H1 (cell line): ENCODE data around the gene CHD8. TPM values are rescaled to one million over a fixed set of nuclear protein-coding genes. Genes with fewer than 3 reads are reported as not detected.

Experiments used
- CTCF ChIA-PET: fragments of 300-600 bp; sonication (Branson Sonifier 250); formaldehyde crosslinking; loops from one replicate; lab custom pipeline; 2021; ENCODE audit not compliant: partially characterized antibody; lab: Charles Lee
- POLR2A ChIA-PET: fragments of 300-600 bp; sonication (Branson Sonifier 250); formaldehyde crosslinking; loops from one replicate; lab custom pipeline; 2021; ENCODE audit warnings: inconsistent platforms; ENCODE audit not compliant: partially characterized antibody; lab: Charles Lee
- DNase-seq, 2 experiments: peaks; one replicate each; pipeline versions ENCODE4 v3.0.0 to v3.0.0-alpha.2; 2010 to 2022; ENCODE audit warnings: low spot score in 2 of 2, low read depth in 1 of 2, mixed read lengths in 1 of 2
- FAIRE-seq: peaks from 2 replicates; lab custom pipeline; 2011; peaks lifted over from hg19 to GRCh38; lab: Jason Lieb, UNC
- H2AFZ ChIP-seq: 2 replicates; pipeline ENCODE4 v1.8.1; 2012; ENCODE audit warnings: low read length, inconsistent platforms
- H2AK5ac ChIP-seq: 2 replicates; pipeline ENCODE4 v1.6.1; 2013; ENCODE audit warnings: low read depth, low read length
- H2BK120ac ChIP-seq: replicated peaks from 2 replicates; pipeline ENCODE3; 2013; ENCODE audit warnings: low read depth, low read length, inconsistent platforms
- H2BK12ac ChIP-seq: 2 replicates; pipeline ENCODE4 v1.6.1; 2013; ENCODE audit warnings: low read depth, low read length
- H2BK15ac ChIP-seq: 2 replicates; pipeline ENCODE4 v1.6.1; 2013; ENCODE audit warnings: low read length
- H2BK20ac ChIP-seq: 2 replicates; pipeline ENCODE4 v1.6.1; 2013; ENCODE audit warnings: low read length
- H2BK5ac ChIP-seq: 2 replicates; pipeline ENCODE4 v1.6.1; 2013; ENCODE audit warnings: low read depth, low read length
- H3K14ac ChIP-seq: 2 replicates; pipeline ENCODE4 v1.6.1; 2013; ENCODE audit warnings: inconsistent platforms; ENCODE audit not compliant: insufficient read length
- H3K18ac ChIP-seq: 2 replicates; pipeline ENCODE4 v1.6.1; 2013; ENCODE audit warnings: low read length; ENCODE audit errors: extremely low read depth
- H3K23ac ChIP-seq: 2 replicates; pipeline ENCODE4 v1.6.1; 2013; ENCODE audit warnings: inconsistent platforms; ENCODE audit not compliant: insufficient read length
- H3K23me2 ChIP-seq: 2 replicates; pipeline ENCODE4 v1.6.1; 2013; ENCODE audit warnings: low read depth, low read length
- H3K27ac ChIP-seq: 2 replicates; pipeline ENCODE4 v1.6.1; 2011; ENCODE audit warnings: low read depth, low read length, inconsistent platforms
- H3K27me3 ChIP-seq, 4 experiments: replicated peaks in 1 of 4; 1 replicate in 1 of 4; 2 replicates in 3 of 4; pipeline versions ENCODE4 v1.6.1 to v1.8.1; 2011 to 2013; ENCODE audit warnings: low read length in 3 of 4, mild to moderate bottlenecking in 3 of 4, inconsistent platforms in 2 of 4, mixed read lengths in 2 of 4, moderate library complexity in 1 of 4; ENCODE audit not compliant: control insufficient read depth in 3 of 4, insufficient read depth in 3 of 4; ENCODE audit errors: extremely low read depth in 1 of 4
- H3K36me3 ChIP-seq, 4 experiments: 2 replicates each; pipeline versions ENCODE4 v1.6.1 to v1.8.1; 2011 to 2013; ENCODE audit warnings: mild to moderate bottlenecking in 4 of 4, low read length in 3 of 4, moderate library complexity in 2 of 4, control low read depth in 1 of 4, inconsistent platforms in 1 of 4; ENCODE audit not compliant: insufficient read depth in 4 of 4, control insufficient read depth in 2 of 4
- H3K4ac ChIP-seq: replicated peaks from 2 replicates; pipeline ENCODE3; 2013; ENCODE audit warnings: low read length, low read depth, mixed read lengths, inconsistent platforms; ENCODE audit not compliant: insufficient read length
- H3K4me1 ChIP-seq, 4 experiments: replicated peaks in 1 of 4; 1 replicate in 1 of 4; 2 replicates in 3 of 4; pipeline versions ENCODE4 v1.6.1 to v1.8.1; 2011 to 2013; ENCODE audit warnings: low read length in 3 of 4, inconsistent platforms in 2 of 4, mixed read lengths in 1 of 4; ENCODE audit not compliant: insufficient read depth in 4 of 4, control insufficient read depth in 3 of 4
- H3K4me2 ChIP-seq, 2 experiments: 2 replicates each; pipeline versions ENCODE4 v1.6.1 to v1.8.1; 2011 to 2013; ENCODE audit warnings: low read depth in 2 of 2, low read length in 2 of 2, control low read depth in 1 of 2, inconsistent platforms in 1 of 2, mild to moderate bottlenecking in 1 of 2; ENCODE audit not compliant: insufficient read depth in 1 of 2
- H3K4me3 ChIP-seq, 4 experiments: fragments of 200-600, 300-600 bp in 1 of 4; sonication (generic), shearing (Covaris generic), sonication (Bioruptor Twin) in 1 of 4; 2 replicates each; pipeline versions ENCODE4 v1.5.1 to v1.8.1; 2011 to 2016; ENCODE audit warnings: low read length in 4 of 4, low read depth in 3 of 4, control low read depth in 2 of 4, inconsistent platforms in 2 of 4, mild to moderate bottlenecking in 2 of 4, mixed read lengths in 1 of 4, moderate library complexity in 1 of 4; ENCODE audit not compliant: insufficient read depth in 2 of 4; ENCODE audit errors: extremely low read depth in 1 of 4
- H3K56ac ChIP-seq: replicated peaks from 2 replicates; pipeline ENCODE3; 2013; ENCODE audit warnings: low read depth, mild to moderate bottlenecking, mixed read lengths, low read length, inconsistent platforms; ENCODE audit not compliant: insufficient read length
- H3K79me1 ChIP-seq: 2 replicates; pipeline ENCODE4 v1.6.1; 2013; ENCODE audit warnings: low read depth, low read length, control low read depth
- H3K79me2 ChIP-seq, 2 experiments: 2 replicates each; pipeline versions ENCODE4 v1.6.1 to v1.8.1; 2012 to 2013; ENCODE audit warnings: low read length in 2 of 2, mild to moderate bottlenecking in 2 of 2, inconsistent platforms in 1 of 2; ENCODE audit not compliant: insufficient read depth in 2 of 2, control insufficient read depth in 1 of 2
- H3K9ac ChIP-seq, 4 experiments: replicated peaks in 1 of 4; 1 replicate in 1 of 4; 2 replicates in 3 of 4; pipeline versions ENCODE4 v1.6.1 to v1.8.1; 2011 to 2013; ENCODE audit warnings: low read depth in 3 of 4, low read length in 3 of 4, control low read depth in 2 of 4, mild to moderate bottlenecking in 2 of 4, moderate library complexity in 2 of 4, inconsistent platforms in 1 of 4; ENCODE audit errors: extremely low read depth in 1 of 4
- H3K9me3 ChIP-seq, 2 experiments: 2 replicates each; pipeline versions ENCODE4 v1.6.1 to v1.8.1; 2012 to 2013; ENCODE audit warnings: mild to moderate bottlenecking in 2 of 2, moderate library complexity in 2 of 2, control low read depth in 1 of 2, inconsistent platforms in 1 of 2, low read depth in 1 of 2, low read length in 1 of 2, mixed read lengths in 1 of 2; ENCODE audit not compliant: insufficient read depth in 2 of 2
- H4K20me1 ChIP-seq, 2 experiments: replicated peaks in 1 of 2; 2 replicates each; pipeline versions ENCODE3 to v1.8.1; 2011 to 2013; ENCODE audit warnings: inconsistent platforms in 2 of 2, low read length in 2 of 2, mild to moderate bottlenecking in 1 of 2; ENCODE audit not compliant: insufficient read depth in 2 of 2, control insufficient read depth in 1 of 2
- H4K5ac ChIP-seq: 2 replicates; pipeline ENCODE4 v1.6.1; 2013; ENCODE audit warnings: low read length, low read depth, mixed read lengths, inconsistent platforms; ENCODE audit not compliant: insufficient read length
- H4K8ac ChIP-seq: 2 replicates; pipeline ENCODE4 v1.8.0; 2013; ENCODE audit warnings: mild to moderate bottlenecking, moderate library complexity, low read length, inconsistent platforms; ENCODE audit not compliant: insufficient read depth; ENCODE audit errors: extremely low read depth
- H4K91ac ChIP-seq: replicated peaks from 2 replicates; pipeline ENCODE3; 2013; ENCODE audit warnings: low read length, mixed read lengths, inconsistent platforms; ENCODE audit not compliant: insufficient read length
- RAD21 ChIP-seq, 2 experiments: IDR thresholded peaks in 1 of 2; conservative IDR thresholded peaks in 1 of 2; 2 replicates each; pipeline ENCODE4 v1.6.1; 2011; ENCODE audit warnings: low read depth in 2 of 2, low read length in 2 of 2, improper control_type of control experiment in 1 of 2, inconsistent platforms in 1 of 2, mild to moderate bottlenecking in 1 of 2, moderate library complexity in 1 of 2
- SIRT6 ChIP-seq: IDR thresholded peaks from one replicate; pipeline ENCODE4 v1.7.1; 2012; ENCODE audit warnings: low read length, inconsistent platforms
- SUZ12 ChIP-seq: fragments of 200-600 bp; sonication (generic); IDR thresholded peaks from 2 replicates; pipeline ENCODE4 v1.6.1; 2012; ENCODE audit warnings: mild to moderate bottlenecking, inconsistent platforms, low read length, moderate library complexity, mixed read lengths
- TAF1 ChIP-seq: IDR thresholded peaks from 2 replicates; pipeline ENCODE4 v1.6.1; 2011; ENCODE audit warnings: mild to moderate bottlenecking, low read depth, low read length
- TEAD4 ChIP-seq: IDR thresholded peaks from 2 replicates; pipeline ENCODE4 v1.6.1; 2012; ENCODE audit warnings: low read depth, low read length, inconsistent platforms, mixed read lengths
- WGBS, 2 experiments: shearing (Covaris generic) in 1 of 2; methylation state at CpG; one replicate each; pipeline versions ENCODE4 v1.1.6 to v1.1.7; 2013 to 2015; ENCODE audit warnings: low lambda C conversion rate in 2 of 2, mixed read lengths in 2 of 2, inconsistent platforms in 1 of 2, low coverage in 1 of 2, missing lambda C conversion rate in 1 of 2; ENCODE audit not compliant: insufficient replicate concordance in 2 of 2, insufficient coverage in 1 of 2, insufficient read length in 1 of 2; ENCODE audit errors: extremely low coverage in 1 of 2, missing lambda C conversion rate in 1 of 2; 5-methylcytosine and 5-hydroxymethylcytosine counted together
- polyA plus RNA-seq, 7 experiments: library from polyadenylated mRNA; depleted of rRNA in 3 of 7; stranded (reverse) in 5 of 7; unstranded in 2 of 7; fragments of >200 nt in 5 of 7; fragments of 200-250 nt in 2 of 7; gene quantifications; 1 replicate in 5 of 7; 2 replicates in 1 of 7; 4 replicates in 1 of 7; pipeline versions ENCODE4 v1.2.1 to v1.2.3, GENCODE V29; 2011 to 2013; ENCODE audit warnings: missing spikeins in 2 of 7, mixed read lengths in 2 of 7
- total RNA-seq: library from RNA; stranded (reverse); fragmentation: NEBNext Ultra II Directional; extraction: Animal tissue kit (Norgen Biotek cat#: 25700); gene quantifications from 2 replicates; pipeline ENCODE4 v1.2.1, GENCODE V29; 2021
- TF ChIP-seq, protein P1 (sequence below): IDR thresholded peaks from 2 replicates; pipeline ENCODE4 v1.6.1; 2012; ENCODE audit warnings: low read length, inconsistent platforms

The CHD8 gene
- total and polyA plus RNA-seq, 2 of the 8 experiments (the other 6 are each of a cell fraction or from before 2014, with no cell fraction given) = 88.3 to 140 TPM

- peaks cover 40 to 93% (median 76%) of the 10 kb centered on the region in 4 experiments for H3K36me3 ChIP-seq
- peaks cover 0 to 11% of the 10 kb centered on the region in 2 experiments; a peak in 2 of 4 replicates for H3K79me2 ChIP-seq
- H3K56ac ChIP-seq = no peak overlapping the region
- no peak overlapping the region for H4K91ac ChIP-seq
- H3K27ac ChIP-seq = peak overlapping the region; percentile 55; the same call in 1 of the 2 replicates
- H3K23me2 ChIP-seq = no peaks in the 10 kb centered on the region
- no peak overlapping the region for H2BK20ac ChIP-seq
- H2BK15ac ChIP-seq = no peak overlapping the region
- H2BK12ac ChIP-seq = no peak overlapping the region
- no peak overlapping the region for H3K4me2 ChIP-seq
- H2BK120ac ChIP-seq = no peak overlapping the region
- H4K8ac ChIP-seq = no peak overlapping the region
- H3K4me1 ChIP-seq = peaks cover 0 to 2% (median 1%) of the 10 kb centered on the region in 4 experiments; a peak in 2 of 7 replicates
- no peaks in the 10 kb centered on the region for H3K79me1 ChIP-seq
- no peak overlapping the region for H2AK5ac ChIP-seq
- no peak overlapping the region for H4K5ac ChIP-seq
- H3K18ac ChIP-seq = no peak overlapping the region
- ChIA-PET POLR2A (interaction anchor here (0.8 to 5.9 kb wide), 20 partner anchors 9 to 129 kb away, joined by 3 to 61 read pairs (median 5); partner anchors contain the start of genes METTL3, RAB2B, SALL2 and TOX4), CTCF (interaction anchor here (1.0 to 5.4 kb wide), 37 partner anchors 9 to 415 kb away, joined by 3 to 64 read pairs (median 6); partner anchors contain the start of genes CHD8, METTL3, OR10G3 and SALL2)
- no peaks in the 10 kb centered on the region for H3K9me3 ChIP-seq
- no peak overlapping the region for H3K9ac ChIP-seq
- H4K20me1 ChIP-seq = peaks cover 0 to 6% of the 10 kb centered on the region in 2 experiments
- no peak overlapping the region for H2AFZ ChIP-seq
- DNase-seq = peak in 1 of 2 experiments; percentile 43
- H3K4me3 ChIP-seq = no peak overlapping the region
- H3K14ac ChIP-seq = no peak overlapping the region
- no peak overlapping the region for H3K23ac ChIP-seq
- H2BK5ac ChIP-seq = no peak overlapping the region
- H3K4ac ChIP-seq = no peak overlapping the region
- FAIRE-seq = peak; percentile 77
- 81% methylated on average over 5 of the region's 5 CpGs; no CpG with 5 or more reads in 1 of the 2 experiments for WGBS, 2 experiments
- no peaks in the 10 kb centered on the region for H3K27me3 ChIP-seq
- TF ChIP-seq RAD21 (IDR thresholded peaks at IDR 0.05 in 1 of 2, conservative IDR thresholded peaks at IDR 0.05 in 1 of 2; ENCODE audit: low read depth in 2 of 2, low read length in 2 of 2) (peak; percentile 77 to 81), SIRT6 (no peak), TEAD4 (no peak), SUZ12 (no peak), TAF1 (no peak)
- TF ChIP-seq, protein P1, sequence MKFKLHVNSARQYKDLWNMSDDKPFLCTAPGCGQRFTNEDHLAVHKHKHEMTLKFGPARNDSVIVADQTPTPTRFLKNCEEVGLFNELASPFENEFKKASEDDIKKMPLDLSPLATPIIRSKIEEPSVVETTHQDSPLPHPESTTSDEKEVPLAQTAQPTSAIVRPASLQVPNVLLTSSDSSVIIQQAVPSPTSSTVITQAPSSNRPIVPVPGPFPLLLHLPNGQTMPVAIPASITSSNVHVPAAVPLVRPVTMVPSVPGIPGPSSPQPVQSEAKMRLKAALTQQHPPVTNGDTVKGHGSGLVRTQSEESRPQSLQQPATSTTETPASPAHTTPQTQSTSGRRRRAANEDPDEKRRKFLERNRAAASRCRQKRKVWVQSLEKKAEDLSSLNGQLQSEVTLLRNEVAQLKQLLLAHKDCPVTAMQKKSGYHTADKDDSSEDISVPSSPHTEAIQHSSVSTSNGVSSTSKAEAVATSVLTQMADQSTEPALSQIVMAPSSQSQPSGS = 0 out of 2 replicates have a peak, but pooled peaks have one; percentile 55
These were observed 42.9 kb upstream of the CHD8 start for GRCh38 chr14:21498540-21499526.
